GM12878 (cell line): ENCODE data around the gene IL32. TPM values are rescaled to one million over a fixed set of nuclear protein-coding genes. Genes with fewer than 3 reads are reported as not detected.

Experiments used
- ATAC-seq: fragments of 200-7000 bp; cut with Tn5 transposase; 3 replicates; pipeline ENCODE4 v1.9.1; 2020; ENCODE audit warnings: mild to moderate bottlenecking, moderate library complexity
- BruUV-seq: library from RNA; stranded (reverse); fragments of 400-500 nt; replicated peaks from 2 replicates; lab custom pipeline; 2021; lab: Mats Ljungman, UMichigan
- CTCF ChIA-PET: fragments of 300-600 bp; sonication (Branson Sonifier 250); formaldehyde crosslinking; extraction: SDS; loops from one replicate; lab custom pipeline; 2021; ENCODE audit warnings: inconsistent platforms; lab: Yijun Ruan, JAX
- POLR2A ChIA-PET: fragments of 350-600 bp; formaldehyde crosslinking; extraction: SDS; loops from one replicate; lab custom pipeline; 2021; ENCODE audit warnings: inconsistent platforms; lab: Charles Lee
- RAD21 ChIA-PET: fragments of 300-600 bp; sonication (Branson Sonifier 250); formaldehyde crosslinking; loops from one replicate; lab custom pipeline; 2023; ENCODE audit warnings: antibody characterized with exemption; ENCODE audit not compliant: unreplicated experiment; lab: Charles Lee
- SMC1A ChIA-PET: fragments of 300-600 bp; sonication (Branson Sonifier 250); formaldehyde crosslinking; loops from one replicate; lab custom pipeline; 2023; ENCODE audit not compliant: unreplicated experiment, uncharacterized antibody; lab: Charles Lee
- DNase-seq: peaks from one replicate; pipeline ENCODE4 v3.0.0-alpha.2; 2011; ENCODE audit warnings: low read depth, low spot score
- FAIRE-seq: peaks from 3 replicates; lab custom pipeline; 2011; peaks lifted over from hg19 to GRCh38; lab: Jason Lieb, UNC
- H2AFZ ChIP-seq: 2 replicates; pipeline ENCODE4 v1.6.0; 2011; ENCODE audit warnings: low read depth, low read length, control low read depth; ENCODE audit not compliant: control insufficient read depth
- H3K27ac ChIP-seq: 2 replicates; pipeline ENCODE4 v1.5.1; 2011; ENCODE audit warnings: control low read depth; ENCODE audit not compliant: control insufficient read depth, insufficient read depth
- H3K27me3 ChIP-seq, 2 experiments: replicated peaks in 1 of 2; 2 replicates each; pipeline versions ENCODE4 v1.6.0 to v1.6.1; 2011; ENCODE audit warnings: low read length in 1 of 2; ENCODE audit not compliant: control insufficient read depth in 2 of 2, insufficient read depth in 2 of 2
- H3K36me3 ChIP-seq, 2 experiments: 2 replicates each; pipeline ENCODE4 v1.5.1; 2011; ENCODE audit warnings: low read length in 1 of 2; ENCODE audit not compliant: control insufficient read depth in 2 of 2, insufficient read depth in 2 of 2
- H3K4me1 ChIP-seq: 2 replicates; pipeline ENCODE4 v1.6.1; 2011; ENCODE audit warnings: mild to moderate bottlenecking, low read length, moderate library complexity, mixed read lengths; ENCODE audit not compliant: control insufficient read depth, insufficient read depth
- H3K4me2 ChIP-seq: 2 replicates; pipeline ENCODE4 v1.6.0; 2011; ENCODE audit warnings: control low read depth; ENCODE audit not compliant: control insufficient read depth, insufficient read depth
- H3K4me3 ChIP-seq: fragments of 200-600 bp; sonication (generic); 2 replicates; pipeline ENCODE4 v1.5.1; 2016
- H3K79me2 ChIP-seq: 2 replicates; pipeline ENCODE4 v1.6.0; 2011; ENCODE audit warnings: low read length; ENCODE audit not compliant: control insufficient read depth, insufficient read depth
- H3K9ac ChIP-seq: 2 replicates; pipeline ENCODE4 v1.8.0; 2011; ENCODE audit warnings: low read length, control low read depth, mixed read lengths; ENCODE audit not compliant: control insufficient read depth, insufficient read depth
- H3K9me3 ChIP-seq: replicated peaks from 3 replicates; pipeline ENCODE4 v1.5.1; 2011; ENCODE audit warnings: mild to moderate bottlenecking, low read length; ENCODE audit not compliant: control insufficient read depth, insufficient read depth
- H4K20me1 ChIP-seq: 2 replicates; pipeline ENCODE4 v1.6.0; 2011; ENCODE audit not compliant: control insufficient read depth, insufficient read depth
- BRCA1 ChIP-seq: IDR thresholded peaks from 2 replicates; pipeline ENCODE4 v1.6.1; 2011; ENCODE audit warnings: low read depth, low read length, improper control_type of control experiment
- CBX5 ChIP-seq: sonication (generic); IDR thresholded peaks from 2 replicates; pipeline ENCODE4 v1.6.1; 2016; ENCODE audit warnings: low read depth, moderate library complexity, mild to moderate bottlenecking, inconsistent platforms
- CHD4 ChIP-seq: fragments of 200-600 bp; sonication (generic); IDR thresholded peaks from 2 replicates; pipeline ENCODE4 v1.6.1; 2016; ENCODE audit warnings: mild to moderate bottlenecking
- EED ChIP-seq: sonication (generic); IDR thresholded peaks from 2 replicates; pipeline ENCODE4 v1.6.1; 2016; ENCODE audit warnings: antibody characterized with exemption, low read depth
- SREBF2 ChIP-seq: IDR thresholded peaks from 2 replicates; pipeline ENCODE4 v1.6.1; 2012; ENCODE audit warnings: mild to moderate bottlenecking, low read length
- STAT1 ChIP-seq: fragments of 450-650 bp; conservative IDR thresholded peaks from 2 replicates; pipeline ENCODE4 v1.6.1; 2014; ENCODE audit warnings: antibody characterized with exemption, mild to moderate bottlenecking
- ZNF384 ChIP-seq: IDR thresholded peaks from 2 replicates; pipeline ENCODE4 v1.6.1; 2012; ENCODE audit warnings: low read depth, mild to moderate bottlenecking, low read length, improper control_type of control experiment, borderline replicate concordance
- WGBS: methylation state at CpG from one replicate; pipeline ENCODE4 v1.1.6; 2016; ENCODE audit warnings: low lambda C conversion rate; ENCODE audit not compliant: insufficient replicate concordance, insufficient coverage; ENCODE audit errors: missing lambda C conversion rate; 5-methylcytosine and 5-hydroxymethylcytosine counted together
- in situ Hi-C: fragments of 300-500 bp; cut with MboI; formaldehyde crosslinking; loops from 9 replicates; pipeline ENCODE4 v1.14.3; 2018; ENCODE audit warnings: mixed read lengths
- intact Hi-C: fragments of 100-400 bp; cut with micrococcal nuclease; formaldehyde crosslinking; loops from one replicate; pipeline ENCODE4 v1.14.2; 2022; ENCODE audit not compliant: unreplicated experiment
- polyA plus RNA-seq, 11 experiments: library from polyadenylated mRNA; depleted of rRNA in 4 of 11; unstranded in 6 of 11; stranded (reverse) in 5 of 11; fragments of >200 nt; fragmentation: Nextera tagmentation in 4 of 11; fragmentation: Illumina TruSeq in 1 of 11; extraction: Ambion mirVana in 4 of 11; extraction: Trizol in 1 of 11; gene quantifications; 1 replicate in 1 of 11; 2 replicates in 10 of 11; pipeline versions ENCODE4 v1.2.1 to v1.2.3, GENCODE V29; 2011 to 2016; ENCODE audit warnings: inconsistent platforms in 2 of 11, missing spikeins in 2 of 11, low read depth in 1 of 11
- total RNA-seq, 4 experiments: library from RNA; depleted of rRNA in 3 of 4; stranded (reverse); fragments of >200 nt in 3 of 4; fragmentation: Illumina TruSeq in 1 of 4; extraction: Trizol in 1 of 4; gene quantifications; 2 replicates each; pipeline versions ENCODE4 v1.2.1 to v1.2.3, GENCODE V29; 2013 to 2021
- TF ChIP-seq, protein P1 (sequence below): IDR thresholded peaks from 2 replicates; pipeline ENCODE4 v1.6.1; 2011; ENCODE audit warnings: low read depth, mild to moderate bottlenecking, low read length, moderate library complexity, borderline replicate concordance; ENCODE audit errors: extremely low read depth
- TF ChIP-seq, protein P2 (sequence below): IDR thresholded peaks from 2 replicates; pipeline ENCODE4 v1.6.1; 2011; ENCODE audit warnings: mild to moderate bottlenecking, low read depth, low read length, moderate library complexity; ENCODE audit not compliant: insufficient replicate concordance

IL32 gene
- total and polyA plus RNA-seq, 10 of the 15 experiments (the other 5 are each of a cell fraction or from before 2014, with no cell fraction given): 27.0 to 122 (median 55.8) TPM

DNA sequence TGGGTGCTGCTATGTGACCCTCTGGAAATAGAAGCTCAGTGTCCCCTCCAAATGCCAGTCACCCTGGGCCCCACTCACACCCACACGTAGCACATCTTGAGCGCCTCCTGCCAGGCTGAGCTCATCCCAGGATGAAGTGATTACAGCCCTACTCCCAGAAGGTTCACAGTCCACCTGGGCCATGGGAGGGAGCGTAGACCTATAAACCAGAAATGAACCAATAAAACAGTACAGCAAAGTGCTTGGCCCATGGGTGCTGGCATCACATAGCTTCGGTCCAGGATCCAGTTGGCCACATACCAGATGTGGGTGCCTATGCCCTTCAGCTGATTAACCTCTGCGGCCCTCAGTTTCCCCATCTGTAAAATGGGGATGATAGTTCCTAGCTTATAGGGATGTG is 26.5 kb upstream of the IL32 start:
- peaks cover 8 to 19% of the 10 kb centered on the region in 2 experiments; a peak in 3 of 4 replicates for H3K27me3 ChIP-seq
- DNase-seq: no peak
- WGBS: 69% methylated on average over 5 of the region's 5 CpGs

DNA sequence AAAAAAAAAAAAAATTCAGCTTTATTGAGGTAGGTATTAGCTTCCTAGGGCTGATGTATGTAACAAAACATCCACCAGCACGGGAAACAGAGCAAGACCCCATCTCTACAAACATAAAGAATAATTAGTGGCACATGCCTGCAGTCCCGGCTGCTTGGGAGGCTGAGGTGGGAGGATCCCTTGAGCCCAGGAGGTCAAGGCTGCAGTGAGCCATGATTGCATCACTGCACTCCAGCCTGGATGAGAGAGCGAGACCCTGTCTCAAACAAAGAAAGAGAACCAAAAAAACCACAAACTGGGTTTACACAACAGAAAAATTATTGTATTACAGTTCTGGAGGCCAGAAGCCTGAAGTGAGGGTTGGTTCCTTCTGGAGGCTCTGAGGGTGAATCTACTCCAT is 23.1 kb upstream of the IL32 start:
- no peak for FAIRE-seq
- H3K27me3 ChIP-seq: peaks cover 0 to 6% of the 10 kb centered on the region in 2 experiments; a peak in 3 of 4 replicates

More for the DNA sequence above, 26.5 kb upstream of the IL32 start:
- no peak overlapping the region for H3K27ac ChIP-seq
- H3K4me1 ChIP-seq: no peaks in the 10 kb centered on the region
- ChIA-PET SMC1A (no interaction called here), POLR2A (no interaction called here), CTCF (interaction anchor here (9.0 kb wide), 1 partner anchor 9 kb away, joined by 76 read pairs; no protein-coding TSS in a partner anchor), RAD21 (no interaction called here)
- H2AFZ ChIP-seq: no peak overlapping the region
- H3K36me3 ChIP-seq: no peaks in the 10 kb centered on the region
- H3K4me2 ChIP-seq: no peak overlapping the region
- no peak overlapping the region for H3K9ac ChIP-seq
- FAIRE-seq (no peak), ATAC-seq (no peak)
- in situ Hi-C loops (no loop called here), intact Hi-C loops (no loop called here)
- no peaks in the 10 kb centered on the region for H4K20me1 ChIP-seq
- no peak overlapping the region for H3K4me3 ChIP-seq
- BruUV-seq: no TSS peak
- H3K9me3 ChIP-seq: no peaks in the 10 kb centered on the region
- H3K79me2 ChIP-seq: no peaks in the 10 kb centered on the region
- no peak for TF ChIP-seq ZNF384
- no peak for TF ChIP-seq CBX5
- TF ChIP-seq, protein P1, sequence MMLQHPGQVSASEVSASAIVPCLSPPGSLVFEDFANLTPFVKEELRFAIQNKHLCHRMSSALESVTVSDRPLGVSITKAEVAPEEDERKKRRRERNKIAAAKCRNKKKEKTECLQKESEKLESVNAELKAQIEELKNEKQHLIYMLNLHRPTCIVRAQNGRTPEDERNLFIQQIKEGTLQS: no peak
- TF ChIP-seq, all 136 proteins: peak for 0

More for the DNA sequence above, 23.1 kb upstream of the IL32 start:
- Histone ChIP-seq H3K9ac (no peak overlapping the region), H2AFZ (no peak overlapping the region), H3K79me2 (no peaks in the 10 kb centered on the region), H3K4me2 (no peak overlapping the region), H3K36me3 (no peaks in the 10 kb centered on the region), H3K9me3 (no peaks in the 10 kb centered on the region), H3K4me3 (no peak overlapping the region), H3K4me1 (peaks cover 2% of the 10 kb centered on the region; the same call in 1 of the 2 replicates), H4K20me1 (no peaks in the 10 kb centered on the region), H3K27ac (no peak overlapping the region)
- ATAC-seq (no peak), DNase-seq (no peak)
- in situ Hi-C loops (no loop called here), intact Hi-C loops (no loop called here)
- WGBS: 22% methylated on average over 3 of the region's 3 CpGs
- RAD21 ChIA-PET: interaction anchor here (0.7 to 1.9 kb wide), 3 partner anchors 11 to 39 kb away, joined by 3 to 7 read pairs (median 3); no protein-coding TSS in a partner anchor
- SMC1A ChIA-PET: interaction anchor here (0.7 to 1.1 kb wide), 2 partner anchors 14 to 1724 kb away, joined by 3 to 4 read pairs; partner anchors contain the start of gene ZNF500
- TF ChIP-seq CHD4 (no peak), EED (no peak), SREBF2 (no peak), STAT1 (no peak), BRCA1 (no peak)
- TF ChIP-seq, protein P2, sequence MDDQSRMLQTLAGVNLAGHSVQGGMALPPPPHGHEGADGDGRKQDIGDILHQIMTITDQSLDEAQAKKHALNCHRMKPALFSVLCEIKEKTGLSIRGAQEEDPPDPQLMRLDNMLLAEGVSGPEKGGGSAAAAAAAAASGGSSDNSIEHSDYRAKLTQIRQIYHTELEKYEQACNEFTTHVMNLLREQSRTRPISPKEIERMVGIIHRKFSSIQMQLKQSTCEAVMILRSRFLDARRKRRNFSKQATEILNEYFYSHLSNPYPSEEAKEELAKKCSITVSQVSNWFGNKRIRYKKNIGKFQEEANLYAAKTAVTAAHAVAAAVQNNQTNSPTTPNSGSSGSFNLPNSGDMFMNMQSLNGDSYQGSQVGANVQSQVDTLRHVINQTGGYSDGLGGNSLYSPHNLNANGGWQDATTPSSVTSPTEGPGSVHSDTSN: no peak
- no TSS peak for BruUV-seq
- POLR2A ChIA-PET: interaction anchor here (0.8 to 1.1 kb wide), 3 partner anchors 11 to 77 kb away, joined by 4 to 9 read pairs (median 5); no protein-coding TSS in a partner anchor
- CTCF ChIA-PET: interaction anchor here (1.0 to 9.0 kb wide), 5 partner anchors 8 to 88 kb away, joined by 3 to 76 read pairs (median 3); partner anchors contain the start of genes HCFC1R1 and THOC6
